DOHH2 (cell line): ENCODE measurements around the gene SNX19.

Experiments
- H3F3A ChIP-seq: fragments of 200-600 bp; sonication (generic), shearing (Covaris generic); 2 replicates; pipeline ENCODE4 v1.6.0; 2016; ENCODE audit warnings: antibody characterized with exemption, mild to moderate bottlenecking; ENCODE audit not compliant: control insufficient read depth, insufficient read depth
- H3K27ac ChIP-seq: fragments of 200-600 bp; sonication (generic); 2 replicates; pipeline ENCODE4 v1.5.1; 2014; ENCODE audit warnings: low read depth, mild to moderate bottlenecking, low read length, moderate library complexity
- H3K27me3 ChIP-seq: fragments of 200-600 bp; sonication (generic); 2 replicates; pipeline ENCODE4 v1.6.1; 2014; ENCODE audit warnings: mild to moderate bottlenecking, low read length, mixed read lengths; ENCODE audit not compliant: control insufficient read depth
- H3K36me3 ChIP-seq: fragments of 200-600 bp; sonication (generic); 2 replicates; pipeline ENCODE4 v1.6.1; 2014; ENCODE audit warnings: mild to moderate bottlenecking, low read length, moderate library complexity, mixed read lengths; ENCODE audit not compliant: control insufficient read depth
- H3K4me1 ChIP-seq: fragments of 200-600 bp; sonication (generic); 2 replicates; pipeline ENCODE4 v1.6.1; 2014; ENCODE audit warnings: mild to moderate bottlenecking, low read length, mixed read lengths; ENCODE audit not compliant: control insufficient read depth
- H3K4me2 ChIP-seq: fragments of 200-600 bp; sonication (generic); 2 replicates; pipeline ENCODE4 v1.6.0; 2014; ENCODE audit warnings: mild to moderate bottlenecking, low read length, moderate library complexity
- H3K4me3 ChIP-seq: fragments of 200-600 bp; sonication (generic); 2 replicates; pipeline ENCODE4 v1.5.1; 2014; ENCODE audit warnings: mild to moderate bottlenecking, low read length, mixed read lengths
- H3K79me2 ChIP-seq: fragments of 200-600 bp; sonication (generic); 2 replicates; pipeline ENCODE4 v1.6.1; 2014; ENCODE audit warnings: mild to moderate bottlenecking, low read length, mixed read lengths; ENCODE audit not compliant: control insufficient read depth
- H3K9me2 ChIP-seq: fragments of 200-600 bp; sonication (generic); replicated peaks from 2 replicates; pipeline ENCODE4 v1.6.1; 2014; ENCODE audit warnings: mild to moderate bottlenecking, low read length, mixed read lengths; ENCODE audit not compliant: control insufficient read depth
- H3K9me3 ChIP-seq: fragments of 200-600 bp; sonication (generic); 2 replicates; pipeline ENCODE4 v1.6.1; 2014; ENCODE audit warnings: antibody characterized with exemption, low read length, mixed read lengths; ENCODE audit not compliant: control insufficient read depth, insufficient read depth
- H4K20me1 ChIP-seq: fragments of 200-600 bp; sonication (generic); 2 replicates; pipeline ENCODE4 v1.6.0; 2014; ENCODE audit warnings: low read depth, mild to moderate bottlenecking, antibody characterized with exemption, low read length, moderate library complexity; ENCODE audit not compliant: control insufficient read depth, insufficient read depth
- CTCF ChIP-seq: fragments of 200-600 bp; sonication (generic); IDR thresholded peaks from one replicate; pipeline ENCODE4 v1.5.1; 2014; ENCODE audit warnings: antibody characterized with exemption, mild to moderate bottlenecking, low read depth, low read length; ENCODE audit not compliant: poor library complexity, severe bottlenecking
- EZH2phosphoT487 ChIP-seq: fragments of 200-600 bp; sonication (generic); IDR thresholded peaks from 2 replicates; pipeline ENCODE4 v1.6.1; 2017; ENCODE audit warnings: borderline replicate concordance, mild to moderate bottlenecking, antibody characterized with exemption, low read length, moderate library complexity, mixed read lengths

The SNX19 gene

GRCh38 chr11:130913268-130913667 lies 3.0 kb downstream of the SNX19 start:
- TF ChIP-seq CTCF (no peak), EZH2phosphoT487 (no peak)
- H3K79me2 ChIP-seq, result peaks cover 38% of the 10 kb centered on the region
- H3K36me3 ChIP-seq, result peaks cover 55% of the 10 kb centered on the region
- H3K4me3 ChIP-seq, result no peak overlapping the region
- peaks cover 29% of the 10 kb centered on the region for H3K4me1 ChIP-seq
- no peak overlapping the region for H3K27ac ChIP-seq
- H3K9me3 ChIP-seq, result peaks cover 6% of the 10 kb centered on the region; the same call in 1 of the 2 replicates
- no peaks in the 10 kb centered on the region for H3K27me3 ChIP-seq
- H3K9me2 ChIP-seq, result no peaks in the 10 kb centered on the region
- H3F3A ChIP-seq, result no peaks in the 10 kb centered on the region
- no peaks in the 10 kb centered on the region for H4K20me1 ChIP-seq
- H3K4me2 ChIP-seq, result no peak overlapping the region

GRCh38 chr11:130912552-130912951 lies 3.7 kb downstream of the SNX19 start:
- Histone ChIP-seq H3K4me3 (no peak overlapping the region), H3K4me2 (no peak overlapping the region), H3K9me2 (no peaks in the 10 kb centered on the region), H3K79me2 (peaks cover 38% of the 10 kb centered on the region), H3F3A (no peaks in the 10 kb centered on the region), H3K9me3 (peaks cover 3% of the 10 kb centered on the region; the same call in 1 of the 2 replicates), H4K20me1 (no peaks in the 10 kb centered on the region), H3K27ac (no peak overlapping the region), H3K4me1 (peaks cover 29% of the 10 kb centered on the region), H3K27me3 (no peaks in the 10 kb centered on the region), H3K36me3 (peaks cover 61% of the 10 kb centered on the region)
- no peak for TF ChIP-seq EZH2phosphoT487

GRCh38 chr11:130911306-130911705 lies 5.0 kb downstream of the SNX19 start:
- Histone ChIP-seq H3F3A (no peaks in the 10 kb centered on the region), H3K9me2 (no peaks in the 10 kb centered on the region), H3K4me1 (peaks cover 23% of the 10 kb centered on the region), H3K9me3 (no peaks in the 10 kb centered on the region), H4K20me1 (no peaks in the 10 kb centered on the region), H3K4me3 (no peak overlapping the region), H3K27ac (no peak overlapping the region), H3K36me3 (peaks cover 71% of the 10 kb centered on the region), H3K4me2 (no peak overlapping the region), H3K79me2 (peaks cover 38% of the 10 kb centered on the region), H3K27me3 (no peaks in the 10 kb centered on the region)
- TF ChIP-seq CTCF (no peak), EZH2phosphoT487 (no peak)

GRCh38 chr11:130909650-130910049 lies 6.6 kb downstream of the SNX19 start:
- H3K9me2 ChIP-seq, result no peaks in the 10 kb centered on the region
- no peak overlapping the region for H3K27ac ChIP-seq
- H3K4me3 ChIP-seq, result no peak overlapping the region
- H3K4me1 ChIP-seq, result peaks cover 10% of the 10 kb centered on the region
- H3K4me2 ChIP-seq, result no peak overlapping the region
- peaks cover 70% of the 10 kb centered on the region for H3K36me3 ChIP-seq
- no peaks in the 10 kb centered on the region for H3F3A ChIP-seq
- H3K9me3 ChIP-seq, result no peaks in the 10 kb centered on the region
- TF ChIP-seq EZH2phosphoT487, result no peak
- no peak for TF ChIP-seq CTCF
- H4K20me1 ChIP-seq, result no peaks in the 10 kb centered on the region
- no peaks in the 10 kb centered on the region for H3K27me3 ChIP-seq
- H3K79me2 ChIP-seq, result peaks cover 22% of the 10 kb centered on the region
